ENCODE measurements around the gene SIK2.

SIK2 gene

GRCh38 chr11:111719379-111719778 is 117.1 kb downstream of the SIK2 start:
- Histone ChIP-seq H3K36me3 (ENCODE audit: control insufficient read depth in 1 of 2, insufficient read depth in 2 of 2, low read depth in 1 of 2, low read length in 2 of 2) (peaks cover 38 to 60% of the 10 kb centered on the region in 2 experiments), H2BK12ac (ENCODE audit: low read length in 2 of 2) (no peak overlapping the region), H2BK5ac (ENCODE audit: low read depth, low read length, poor library complexity, severe bottlenecking) (no peak overlapping the region), H3K27ac (ENCODE audit: low read length, poor library complexity, severe bottlenecking) (no peak overlapping the region), H3K4me3 (ENCODE audit: insufficient read depth in 1 of 2, low read depth in 1 of 2, low read length in 2 of 2) (no peak overlapping the region), H3K4me2 (ENCODE audit: low read length, poor library complexity, severe bottlenecking) (no peak overlapping the region), H2AK5ac (ENCODE audit: low read length, severe bottlenecking) (no peak overlapping the region), H4K8ac (ENCODE audit: low read length) (no peak overlapping the region), H3K9me3 (ENCODE audit: control insufficient read depth, low read length) (no peaks in the 10 kb centered on the region), H3K79me1 (replicated peaks; ENCODE audit: low read length, poor library complexity, severe bottlenecking) (peaks cover 17% of the 10 kb centered on the region), H2BK120ac (ENCODE audit: low read depth, low read length) (no peak overlapping the region), H3K14ac (ENCODE audit: low read length in 2 of 2) (no peak overlapping the region), H3K4ac (ENCODE audit: low read depth in 1 of 2, low read length in 2 of 2) (no peak overlapping the region), H3K4me1 (ENCODE audit: control insufficient read depth, insufficient read depth, low read depth, low read length) (peaks cover 8% of the 10 kb centered on the region), H3K18ac (ENCODE audit: low read depth in 1 of 2, low read length in 2 of 2) (no peak overlapping the region), H3K9ac (ENCODE audit: low read length) (no peak overlapping the region), H2AFZ (ENCODE audit: low read depth, low read length) (no peak overlapping the region), H3K27me3 (ENCODE audit: control insufficient read depth in 1 of 2, insufficient read depth in 1 of 2, low read length in 2 of 2) (no peaks in the 10 kb centered on the region), H2BK15ac (ENCODE audit: low read depth, poor library complexity, severe bottlenecking) (no peak overlapping the region), H3K23ac (ENCODE audit: low read length in 2 of 2) (no peak overlapping the region), H4K91ac (ENCODE audit: low read length) (no peak overlapping the region)
- DNase-seq = no peak
- 96% methylated on average over 2 of the region's 2 CpGs for WGBS

DNA sequence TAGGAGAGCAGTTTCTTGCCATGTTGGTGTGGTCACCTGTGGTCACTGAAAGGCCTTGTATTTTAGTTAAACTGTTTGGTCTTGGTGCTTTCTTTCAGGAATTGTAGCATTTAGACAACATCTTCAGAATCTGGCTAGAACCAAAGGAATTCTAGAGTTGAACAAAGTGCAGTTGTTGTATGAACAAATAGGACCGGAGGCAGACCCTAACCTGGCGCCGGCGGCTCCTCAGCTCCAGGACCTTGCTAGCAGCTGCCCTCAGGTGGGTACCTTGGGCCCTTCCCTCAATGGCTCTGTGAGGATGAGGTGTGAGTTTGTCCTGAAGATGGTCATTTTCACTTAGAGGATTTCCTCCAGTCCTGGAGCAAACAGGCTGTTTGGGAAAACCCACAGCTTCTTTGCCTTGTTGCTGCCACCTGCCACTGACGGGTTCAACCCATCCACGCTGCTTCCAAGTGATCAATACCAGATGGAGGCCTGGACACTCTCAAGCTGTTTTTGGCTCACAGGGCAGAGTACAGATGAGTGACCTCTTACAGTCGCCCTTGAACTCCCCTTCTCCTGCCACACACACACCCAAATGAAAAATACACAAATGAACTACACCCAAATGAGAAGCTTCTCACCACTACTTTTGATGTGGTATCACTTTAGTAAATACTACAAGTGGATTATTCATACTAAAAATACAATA is 118.7 kb downstream of the SIK2 start:
- WGBS = 98% methylated on average over 7 of the region's 7 CpGs
- Histone ChIP-seq H3K36me3 (ENCODE audit: control insufficient read depth in 1 of 2, insufficient read depth in 2 of 2, low read depth in 1 of 2, low read length in 2 of 2) (peaks cover 47 to 64% of the 10 kb centered on the region in 2 experiments), H2BK12ac (ENCODE audit: low read length in 2 of 2) (no peak overlapping the region), H3K9ac (ENCODE audit: low read length) (no peak overlapping the region), H2BK5ac (ENCODE audit: low read depth, low read length, poor library complexity, severe bottlenecking) (no peak overlapping the region), H3K4me1 (ENCODE audit: control insufficient read depth, insufficient read depth, low read depth, low read length) (peaks cover 8% of the 10 kb centered on the region), H2AK5ac (ENCODE audit: low read length, severe bottlenecking) (no peak overlapping the region), H3K9me3 (ENCODE audit: control insufficient read depth, low read length) (no peaks in the 10 kb centered on the region), H2AFZ (ENCODE audit: low read depth, low read length) (no peak overlapping the region), H3K23ac (ENCODE audit: low read length in 2 of 2) (no peak overlapping the region), H4K8ac (ENCODE audit: low read length) (no peak overlapping the region), H3K27me3 (ENCODE audit: control insufficient read depth in 1 of 2, insufficient read depth in 1 of 2, low read length in 2 of 2) (no peaks in the 10 kb centered on the region), H3K18ac (ENCODE audit: low read depth in 1 of 2, low read length in 2 of 2) (no peak overlapping the region), H2BK15ac (ENCODE audit: low read depth, poor library complexity, severe bottlenecking) (no peak overlapping the region), H4K91ac (ENCODE audit: low read length) (no peak overlapping the region), H3K27ac (ENCODE audit: low read length, poor library complexity, severe bottlenecking) (no peak overlapping the region), H3K79me1 (replicated peaks; ENCODE audit: low read length, poor library complexity, severe bottlenecking) (peaks cover 17% of the 10 kb centered on the region), H2BK120ac (ENCODE audit: low read depth, low read length) (no peak overlapping the region), H3K14ac (ENCODE audit: low read length in 2 of 2) (no peak overlapping the region), H3K4ac (ENCODE audit: low read depth in 1 of 2, low read length in 2 of 2) (no peak overlapping the region), H3K4me3 (ENCODE audit: insufficient read depth in 1 of 2, low read depth in 1 of 2, low read length in 2 of 2) (no peak overlapping the region), H3K4me2 (ENCODE audit: low read length, poor library complexity, severe bottlenecking) (no peak overlapping the region)
- DNase-seq = no peak

GRCh38 chr11:111722501-111722900 is 120.3 kb downstream of the SIK2 start:
- Histone ChIP-seq H3K4ac (ENCODE audit: low read depth in 1 of 2, low read length in 2 of 2) (no peak overlapping the region), H4K91ac (ENCODE audit: low read length) (no peak overlapping the region)
- WGBS = 98% methylated on average over 8 of the region's 8 CpGs

GRCh38 chr11:111723595-111723994 is 121.3 kb downstream of the SIK2 start:
- H2BK120ac ChIP-seq (ENCODE audit: low read depth, low read length) = no peak overlapping the region
- H3K4me3 ChIP-seq (ENCODE audit: insufficient read depth in 1 of 2, low read depth in 1 of 2, low read length in 2 of 2) = no peak overlapping the region

More at GRCh38 chr11:111722501-111722900, 120.3 kb downstream of the SIK2 start:
- Histone ChIP-seq H2BK15ac (ENCODE audit: low read depth, poor library complexity, severe bottlenecking) (no peak overlapping the region), H4K8ac (ENCODE audit: low read length) (no peak overlapping the region), H3K18ac (ENCODE audit: low read depth in 1 of 2, low read length in 2 of 2) (no peak overlapping the region), H2BK12ac (ENCODE audit: low read length in 2 of 2) (no peak overlapping the region), H3K4me3 (ENCODE audit: insufficient read depth in 1 of 2, low read depth in 1 of 2, low read length in 2 of 2) (no peak overlapping the region), H2AFZ (ENCODE audit: low read depth, low read length) (no peak overlapping the region), H3K27me3 (ENCODE audit: control insufficient read depth in 1 of 2, insufficient read depth in 1 of 2, low read length in 2 of 2) (no peaks in the 10 kb centered on the region), H3K23ac (ENCODE audit: low read length in 2 of 2) (no peak overlapping the region), H2BK120ac (ENCODE audit: low read depth, low read length) (no peak overlapping the region), H3K14ac (ENCODE audit: low read length in 2 of 2) (no peak overlapping the region), H2AK5ac (ENCODE audit: low read length, severe bottlenecking) (no peak overlapping the region), H3K79me1 (replicated peaks; ENCODE audit: low read length, poor library complexity, severe bottlenecking) (peaks cover 22% of the 10 kb centered on the region), H3K4me2 (ENCODE audit: low read length, poor library complexity, severe bottlenecking) (no peak overlapping the region), H3K4me1 (ENCODE audit: control insufficient read depth, insufficient read depth, low read depth, low read length) (peaks cover 8% of the 10 kb centered on the region), H3K9me3 (ENCODE audit: control insufficient read depth, low read length) (no peaks in the 10 kb centered on the region), H3K27ac (ENCODE audit: low read length, poor library complexity, severe bottlenecking) (no peak overlapping the region), H3K9ac (ENCODE audit: low read length) (no peak overlapping the region), H2BK5ac (ENCODE audit: low read depth, low read length, poor library complexity, severe bottlenecking) (no peak overlapping the region), H3K36me3 (ENCODE audit: control insufficient read depth in 1 of 2, insufficient read depth in 2 of 2, low read depth in 1 of 2, low read length in 2 of 2) (peaks cover 60 to 78% of the 10 kb centered on the region in 2 experiments)
- no peak for DNase-seq

More at GRCh38 chr11:111723595-111723994, 121.3 kb downstream of the SIK2 start:
- Histone ChIP-seq H3K4me2 (ENCODE audit: low read length, poor library complexity, severe bottlenecking) (no peak overlapping the region), H3K18ac (ENCODE audit: low read depth in 1 of 2, low read length in 2 of 2) (no peak overlapping the region), H4K91ac (ENCODE audit: low read length) (no peak overlapping the region), H3K27ac (ENCODE audit: low read length, poor library complexity, severe bottlenecking) (no peak overlapping the region), H2AFZ (ENCODE audit: low read depth, low read length) (no peak overlapping the region), H3K23ac (ENCODE audit: low read length in 2 of 2) (no peak overlapping the region), H3K27me3 (ENCODE audit: control insufficient read depth in 1 of 2, insufficient read depth in 1 of 2, low read length in 2 of 2) (no peaks in the 10 kb centered on the region), H2BK12ac (ENCODE audit: low read length in 2 of 2) (no peak overlapping the region), H4K8ac (ENCODE audit: low read length) (no peak overlapping the region), H3K9me3 (ENCODE audit: control insufficient read depth, low read length) (no peaks in the 10 kb centered on the region), H2BK5ac (ENCODE audit: low read depth, low read length, poor library complexity, severe bottlenecking) (no peak overlapping the region), H3K4ac (ENCODE audit: low read depth in 1 of 2, low read length in 2 of 2) (no peak overlapping the region), H2AK5ac (ENCODE audit: low read length, severe bottlenecking) (no peak overlapping the region), H2BK15ac (ENCODE audit: low read depth, poor library complexity, severe bottlenecking) (no peak overlapping the region), H3K79me1 (replicated peaks; ENCODE audit: low read length, poor library complexity, severe bottlenecking) (peaks cover 22% of the 10 kb centered on the region), H3K9ac (ENCODE audit: low read length) (no peak overlapping the region), H3K14ac (ENCODE audit: low read length in 2 of 2) (no peak overlapping the region), H3K36me3 (ENCODE audit: control insufficient read depth in 1 of 2, insufficient read depth in 2 of 2, low read depth in 1 of 2, low read length in 2 of 2) (peaks cover 62 to 85% of the 10 kb centered on the region in 2 experiments), H3K4me1 (ENCODE audit: control insufficient read depth, insufficient read depth, low read depth, low read length) (peaks cover 8% of the 10 kb centered on the region)
- 91% methylated on average over 15 of the region's 15 CpGs for WGBS
- no peak for DNase-seq
